Measurements from ENCODE around the gene PYY.
"Not testable (repeated sequence)": the region's sequence is repeated elsewhere in the genome, so short reads cannot be mapped to it uniquely, and the experiment has no call there.

PYY gene

GRCh38 chr17:43978078-43978477 is 24.3 kb upstream of the PYY start:
- DNase-seq (ENCODE audit: low read depth in 2 of 2), result no peak

- DNase-seq (ENCODE audit: low read depth in 2 of 2), result no peak
Measured at GRCh38 chr17:43976963-43977837, 23.5 kb upstream of the PYY start.

- no peak for DNase-seq (ENCODE audit: low read depth in 2 of 2)
Measured at GRCh38 chr17:43975898-43976297, 22.2 kb upstream of the PYY start.

- DNase-seq (ENCODE audit: low read depth in 2 of 2), result no peak
Measured at GRCh38 chr17:43974382-43975266, 20.9 kb upstream of the PYY start.

GRCh38 chr17:43972444-43973212 is 18.9 kb upstream of the PYY start:
- DNase-seq (ENCODE audit: low read depth in 2 of 2), result not testable (repeated sequence)

- DNase-seq (ENCODE audit: low read depth in 2 of 2), result not testable (repeated sequence)
Measured at GRCh38 chr17:43971436-43971835, 17.7 kb upstream of the PYY start.

GRCh38 chr17:43970366-43970765 is 16.6 kb upstream of the PYY start:
- no peak for DNase-seq (ENCODE audit: low read depth in 2 of 2)

- no peak for DNase-seq (ENCODE audit: low read depth in 2 of 2)
Measured at GRCh38 chr17:43967251-43967875, 13.6 kb upstream of the PYY start.

- no peak for DNase-seq (ENCODE audit: low read depth in 2 of 2)
Measured at GRCh38 chr17:43966276-43966675, 12.5 kb upstream of the PYY start.

GRCh38 chr17:43962479-43962878 is 8.7 kb upstream of the PYY start:
- DNase-seq (ENCODE audit: low read depth in 2 of 2), result no peak

GRCh38 chr17:43961954-43962353 is 8.2 kb upstream of the PYY start:
- DNase-seq (ENCODE audit: low read depth in 2 of 2), result no peak

- not testable (repeated sequence) for DNase-seq (ENCODE audit: low read depth in 2 of 2)
Measured at GRCh38 chr17:43961292-43961691, 7.6 kb upstream of the PYY start.

- no peak for DNase-seq (ENCODE audit: low read depth in 2 of 2)
Measured at GRCh38 chr17:43958748-43959352, 5.1 kb upstream of the PYY start.

- no peak for DNase-seq (ENCODE audit: low read depth in 2 of 2)
Measured at GRCh38 chr17:43956222-43956621, 2.5 kb upstream of the PYY start.

GRCh38 chr17:43952724-43953666 is 745 bp downstream of the PYY start:
- DNase-seq (ENCODE audit: low read depth in 2 of 2), result no peak

GRCh38 chr17:43952351-43952723 is 1.4 kb downstream of the PYY start:
- no peak for DNase-seq (ENCODE audit: low read depth in 2 of 2)

- no peak for DNase-seq (ENCODE audit: low read depth in 2 of 2)
Measured at GRCh38 chr17:43951750-43952149, 2.0 kb downstream of the PYY start.

- no peak for DNase-seq (ENCODE audit: low read depth in 2 of 2)
Measured at GRCh38 chr17:43950554-43950953, 3.2 kb downstream of the PYY start.

GRCh38 chr17:43949781-43950180 is 4.0 kb downstream of the PYY start:
- DNase-seq (ENCODE audit: low read depth in 2 of 2), result no peak

GRCh38 chr17:43946781-43947180 is 7.0 kb downstream of the PYY start:
- DNase-seq (ENCODE audit: low read depth in 2 of 2), result no peak
